Measurements from ENCODE around the gene MED28. TPM values are rescaled to one million over a fixed set of nuclear protein-coding genes. Genes with fewer than 3 reads are reported as not detected.

The MED28 gene
- total RNA-seq, 2 donors from 2014 or later = 94.5 to 107 TPM

DNA sequence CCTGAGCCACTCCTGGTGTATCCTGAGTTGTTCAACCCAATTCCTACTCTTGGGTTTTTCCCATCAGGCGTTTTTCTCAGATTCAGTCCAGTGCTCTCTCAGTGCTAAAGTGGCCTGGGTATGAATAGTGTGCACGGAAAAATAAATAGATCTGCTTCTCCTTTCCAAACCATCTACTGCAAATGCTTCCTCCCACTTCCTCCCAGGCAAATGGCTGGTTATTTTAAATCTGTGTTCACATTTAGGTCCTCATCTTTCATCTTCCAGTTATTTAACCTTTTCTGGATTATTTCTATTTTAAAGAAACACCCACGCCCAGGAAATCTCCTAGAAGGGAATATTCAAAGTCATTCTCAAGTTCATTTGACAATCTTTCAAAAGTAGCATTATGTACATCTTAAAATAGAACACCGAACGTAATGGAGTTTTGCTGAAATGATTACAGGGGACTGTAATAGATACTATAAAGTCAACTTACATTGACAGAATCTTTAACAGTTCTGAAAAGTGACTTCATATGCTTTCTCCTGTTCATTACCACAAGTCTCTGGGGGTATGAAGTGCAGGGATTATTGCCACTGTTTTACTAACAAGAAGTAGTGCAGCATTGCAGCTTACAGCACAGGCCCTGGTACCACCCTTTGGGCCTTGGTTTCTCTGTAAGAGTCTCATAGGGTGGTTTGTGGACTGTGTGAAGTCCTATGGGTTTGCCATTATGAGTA, 66.3 kb downstream of the MED28 start:
- no peak overlapping the region for H3K27ac Mint-ChIP-seq
- TF ChIP-seq, protein P1, sequence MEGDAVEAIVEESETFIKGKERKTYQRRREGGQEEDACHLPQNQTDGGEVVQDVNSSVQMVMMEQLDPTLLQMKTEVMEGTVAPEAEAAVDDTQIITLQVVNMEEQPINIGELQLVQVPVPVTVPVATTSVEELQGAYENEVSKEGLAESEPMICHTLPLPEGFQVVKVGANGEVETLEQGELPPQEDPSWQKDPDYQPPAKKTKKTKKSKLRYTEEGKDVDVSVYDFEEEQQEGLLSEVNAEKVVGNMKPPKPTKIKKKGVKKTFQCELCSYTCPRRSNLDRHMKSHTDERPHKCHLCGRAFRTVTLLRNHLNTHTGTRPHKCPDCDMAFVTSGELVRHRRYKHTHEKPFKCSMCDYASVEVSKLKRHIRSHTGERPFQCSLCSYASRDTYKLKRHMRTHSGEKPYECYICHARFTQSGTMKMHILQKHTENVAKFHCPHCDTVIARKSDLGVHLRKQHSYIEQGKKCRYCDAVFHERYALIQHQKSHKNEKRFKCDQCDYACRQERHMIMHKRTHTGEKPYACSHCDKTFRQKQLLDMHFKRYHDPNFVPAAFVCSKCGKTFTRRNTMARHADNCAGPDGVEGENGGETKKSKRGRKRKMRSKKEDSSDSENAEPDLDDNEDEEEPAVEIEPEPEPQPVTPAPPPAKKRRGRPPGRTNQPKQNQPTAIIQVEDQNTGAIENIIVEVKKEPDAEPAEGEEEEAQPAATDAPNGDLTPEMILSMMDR (conservative IDR thresholded peaks at IDR 0.05) = no peak

DNA sequence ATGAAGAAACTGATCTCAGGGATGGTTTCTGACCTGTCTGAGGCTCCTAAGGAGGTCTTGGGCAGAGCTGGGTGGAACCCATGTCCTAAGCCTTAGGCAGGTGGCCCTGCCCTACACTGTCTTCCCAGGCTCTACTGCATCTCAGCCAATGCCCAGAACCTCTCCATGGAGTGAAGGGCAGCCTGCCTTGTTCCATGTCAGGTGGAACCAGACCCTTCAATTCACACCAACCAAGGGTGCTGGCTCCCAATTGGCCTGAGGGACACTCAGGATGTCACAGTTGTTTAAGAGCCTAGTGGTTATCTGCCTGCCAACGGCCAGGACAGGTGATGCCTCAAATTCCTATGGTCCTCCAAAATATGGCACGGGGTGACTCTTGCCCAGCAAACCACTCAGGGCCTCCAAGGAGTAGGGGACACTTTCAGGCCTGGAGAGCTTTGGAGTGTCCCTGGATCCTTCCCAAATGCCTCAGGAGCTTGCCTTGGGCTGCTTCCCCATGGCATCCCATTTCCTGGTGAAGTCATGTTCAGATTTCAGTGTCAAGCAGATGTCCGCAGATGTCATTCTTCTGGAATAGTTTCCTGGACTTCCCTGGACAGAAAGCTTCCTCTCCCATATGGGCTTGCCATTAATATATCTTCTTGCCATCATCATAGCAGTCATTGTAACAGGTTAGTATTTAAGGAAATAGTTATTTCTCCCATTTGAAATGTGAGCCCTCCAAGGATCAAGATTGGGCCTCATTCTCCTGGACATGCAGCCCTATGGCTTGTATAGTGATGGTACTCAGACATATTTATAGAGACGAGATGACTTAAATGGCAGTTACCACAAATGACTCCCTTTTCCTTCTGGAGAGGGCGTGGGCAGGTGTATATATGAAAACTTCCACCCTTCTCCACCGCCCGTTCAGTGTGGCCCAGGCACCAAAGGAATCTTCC, 67.1 kb downstream of the MED28 start:
- Mint-ChIP-seq H3K4me1 (no peaks in the 10 kb centered on the region), H3K27me3 (ENCODE audit: insufficient read depth) (peaks cover 8% of the 10 kb centered on the region), H3K36me3 (ENCODE audit: low read depth) (no peaks in the 10 kb centered on the region), H3K9me3 (peaks cover 4% of the 10 kb centered on the region), H3K4me3 (no peak overlapping the region), H3K27ac (no peak overlapping the region)
- Histone ChIP-seq H3K36me3 (ENCODE audit: control insufficient read depth, insufficient read depth, low read length) (no peaks in the 10 kb centered on the region), H3K9me3 (ENCODE audit: control insufficient read depth, low read length) (no peaks in the 10 kb centered on the region), H3K27me3 (ENCODE audit: control insufficient read depth, insufficient read depth, low read length, poor library complexity, severe bottlenecking) (no peaks in the 10 kb centered on the region), H3K27ac (ENCODE audit: low read depth, low read length) (no peak overlapping the region), H3K4me3 (ENCODE audit: low read length) (no peak overlapping the region), H3K4me1 (ENCODE audit: control insufficient read depth, insufficient read depth, low read length) (no peaks in the 10 kb centered on the region), H3K9ac (ENCODE audit: extremely low read depth, low read length, poor library complexity, severe bottlenecking) (no peak overlapping the region)
- TF ChIP-seq, protein P1 (conservative IDR thresholded peaks at IDR 0.05) = no peak
- 76 to 81% methylated on average over 3 to 7 of the region's 7 CpGs for WGBS, 2 experiments (ENCODE audit: insufficient coverage in 1 of 2, insufficient read length in 1 of 2)
- DNase-seq = no peak

More for the DNA sequence above, 66.3 kb downstream of the MED28 start:
- WGBS, 2 experiments (ENCODE audit: insufficient coverage in 1 of 2, insufficient read length in 1 of 2) = 69 to 87% methylated on average over 3 to 5 of the region's 5 CpGs
- H3K9me3 ChIP-seq (ENCODE audit: control insufficient read depth, low read length) = no peaks in the 10 kb centered on the region
- no peaks in the 10 kb centered on the region for H3K27me3 ChIP-seq (ENCODE audit: control insufficient read depth, insufficient read depth, low read length, poor library complexity, severe bottlenecking)
- H3K36me3 Mint-ChIP-seq (ENCODE audit: low read depth) = no peaks in the 10 kb centered on the region
- H3K27ac ChIP-seq (ENCODE audit: low read depth, low read length) = no peak overlapping the region
- no peaks in the 10 kb centered on the region for H3K4me1 ChIP-seq (ENCODE audit: control insufficient read depth, insufficient read depth, low read length)
- H3K4me3 ChIP-seq (ENCODE audit: low read length) = no peak overlapping the region
- peaks cover 8% of the 10 kb centered on the region for H3K27me3 Mint-ChIP-seq (ENCODE audit: insufficient read depth)
- DNase-seq = no peak
- H3K36me3 ChIP-seq (ENCODE audit: control insufficient read depth, insufficient read depth, low read length) = no peaks in the 10 kb centered on the region
- H3K4me1 Mint-ChIP-seq = no peaks in the 10 kb centered on the region
- H3K4me3 Mint-ChIP-seq = no peak overlapping the region
- no peak overlapping the region for H3K9ac ChIP-seq (ENCODE audit: extremely low read depth, low read length, poor library complexity, severe bottlenecking)
- H3K9me3 Mint-ChIP-seq = peaks cover 4% of the 10 kb centered on the region

DNA sequence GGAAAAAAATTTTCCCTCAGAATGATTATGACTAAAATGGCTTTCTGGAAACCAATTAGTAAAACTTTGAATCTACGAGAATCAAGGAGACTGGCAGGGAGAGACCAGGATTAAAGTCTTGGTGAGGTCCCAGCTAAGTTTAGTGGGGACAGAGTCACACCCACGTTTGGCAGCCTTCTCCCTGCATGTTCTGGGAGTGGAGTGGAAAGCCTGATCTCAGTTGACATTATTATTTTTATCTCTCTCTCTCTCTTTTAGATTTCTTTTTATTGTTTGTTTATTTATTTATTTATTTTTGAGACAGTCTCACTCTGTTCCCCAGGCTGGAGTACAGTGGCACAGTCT, 67.8 kb downstream of the MED28 start:
- no peak for DNase-seq
- no peak overlapping the region for H3K27ac ChIP-seq (ENCODE audit: low read depth, low read length)
- peaks cover 8% of the 10 kb centered on the region for H3K27me3 Mint-ChIP-seq (ENCODE audit: insufficient read depth)
- H3K9me3 Mint-ChIP-seq = peaks cover 4% of the 10 kb centered on the region
- H3K4me3 ChIP-seq (ENCODE audit: low read length) = no peak overlapping the region
- TF ChIP-seq, protein P1 (conservative IDR thresholded peaks at IDR 0.05) = no peak
- H3K4me3 Mint-ChIP-seq = no peak overlapping the region
- no peaks in the 10 kb centered on the region for H3K9me3 ChIP-seq (ENCODE audit: control insufficient read depth, low read length)
- H3K9ac ChIP-seq (ENCODE audit: extremely low read depth, low read length, poor library complexity, severe bottlenecking) = no peak overlapping the region
- no peaks in the 10 kb centered on the region for H3K36me3 Mint-ChIP-seq (ENCODE audit: low read depth)
- 83 to 85% methylated on average over 1 to 2 of the region's 2 CpGs for WGBS, 2 experiments (ENCODE audit: insufficient coverage in 1 of 2, insufficient read length in 1 of 2)
- no peak overlapping the region for H3K27ac Mint-ChIP-seq
- H3K27me3 ChIP-seq (ENCODE audit: control insufficient read depth, insufficient read depth, low read length, poor library complexity, severe bottlenecking) = no peaks in the 10 kb centered on the region
- no peaks in the 10 kb centered on the region for H3K36me3 ChIP-seq (ENCODE audit: control insufficient read depth, insufficient read depth, low read length)
- H3K4me1 Mint-ChIP-seq = no peaks in the 10 kb centered on the region
- no peaks in the 10 kb centered on the region for H3K4me1 ChIP-seq (ENCODE audit: control insufficient read depth, insufficient read depth, low read length)

Other genes with a start within 250 kb of the MED28 start
- gene QDPR, start 102.6 kb upstream of the MED28 start, total RNA-seq = 10 to 100 TPM; 28.2 to 36.3 TPM
- gene CLRN2, start 99.5 kb upstream of the MED28 start, total RNA-seq = not detected
- 10 to 100 TPM; 34.3 to 39.9 TPM for gene LAP3, start 37.4 kb upstream of the MED28 start, total RNA-seq
- gene FAM184B, start 167.0 kb downstream of the MED28 start, total RNA-seq = under 1 TPM in 1 of 2 donors, not detected in 1; 0.07 TPM
- gene DCAF16, start 196.1 kb downstream of the MED28 start, total RNA-seq = 10 to 100 TPM; 52.0 to 63.1 TPM
- gene NCAPG, start 196.3 kb downstream of the MED28 start, total RNA-seq = 10 to 100 TPM; 37.5 to 47.4 TPM

All from endodermal cell (in vitro differentiated cells).